ENCODE measurements around the gene TRPM8.
A peak's percentile ranks its signal among the peaks of the same experiment; 100 is the strongest.

Gene TRPM8

DNA sequence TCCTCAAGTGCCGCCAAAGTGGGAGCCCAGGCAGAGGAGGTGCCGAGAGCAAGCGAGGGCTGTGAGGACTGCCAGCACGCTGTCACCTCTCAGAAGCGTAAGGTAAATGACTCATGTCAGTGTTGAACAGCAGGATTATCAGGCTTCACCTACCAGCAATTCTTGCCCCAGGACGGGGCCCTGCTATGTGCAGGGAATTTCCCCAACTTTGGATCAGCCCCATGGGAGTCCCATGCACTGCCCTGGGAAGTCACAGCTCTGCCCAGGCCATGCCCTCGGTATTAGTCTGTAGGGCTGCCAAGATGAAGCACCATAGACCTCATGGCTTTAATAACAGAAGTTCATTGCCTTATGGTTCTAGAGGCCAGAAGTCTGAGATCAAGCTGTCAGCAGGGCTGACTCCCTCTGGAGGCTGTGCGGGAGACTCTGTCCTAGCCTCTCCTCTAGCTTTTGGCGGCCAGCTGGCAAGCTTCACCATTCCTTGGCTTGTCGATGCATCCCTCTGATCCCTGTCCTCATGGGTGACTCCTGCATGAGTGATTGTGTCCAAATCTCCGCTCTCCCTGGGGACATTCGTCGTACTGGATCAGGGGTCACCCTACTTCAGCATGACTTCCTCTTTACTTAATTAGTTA is 55.9 kb downstream of the TRPM8 start:
- DNase-seq (ENCODE audit: low read depth) = no peak
- no peak overlapping the region for H3K4me3 ChIP-seq (ENCODE audit: low read depth, low read length)
- TF ChIP-seq, protein P1, sequence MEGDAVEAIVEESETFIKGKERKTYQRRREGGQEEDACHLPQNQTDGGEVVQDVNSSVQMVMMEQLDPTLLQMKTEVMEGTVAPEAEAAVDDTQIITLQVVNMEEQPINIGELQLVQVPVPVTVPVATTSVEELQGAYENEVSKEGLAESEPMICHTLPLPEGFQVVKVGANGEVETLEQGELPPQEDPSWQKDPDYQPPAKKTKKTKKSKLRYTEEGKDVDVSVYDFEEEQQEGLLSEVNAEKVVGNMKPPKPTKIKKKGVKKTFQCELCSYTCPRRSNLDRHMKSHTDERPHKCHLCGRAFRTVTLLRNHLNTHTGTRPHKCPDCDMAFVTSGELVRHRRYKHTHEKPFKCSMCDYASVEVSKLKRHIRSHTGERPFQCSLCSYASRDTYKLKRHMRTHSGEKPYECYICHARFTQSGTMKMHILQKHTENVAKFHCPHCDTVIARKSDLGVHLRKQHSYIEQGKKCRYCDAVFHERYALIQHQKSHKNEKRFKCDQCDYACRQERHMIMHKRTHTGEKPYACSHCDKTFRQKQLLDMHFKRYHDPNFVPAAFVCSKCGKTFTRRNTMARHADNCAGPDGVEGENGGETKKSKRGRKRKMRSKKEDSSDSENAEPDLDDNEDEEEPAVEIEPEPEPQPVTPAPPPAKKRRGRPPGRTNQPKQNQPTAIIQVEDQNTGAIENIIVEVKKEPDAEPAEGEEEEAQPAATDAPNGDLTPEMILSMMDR (IDR thresholded peaks at IDR 0.05; ENCODE audit: insufficient read depth, low read depth, low read length, missing control alignments) = no peak

DNA sequence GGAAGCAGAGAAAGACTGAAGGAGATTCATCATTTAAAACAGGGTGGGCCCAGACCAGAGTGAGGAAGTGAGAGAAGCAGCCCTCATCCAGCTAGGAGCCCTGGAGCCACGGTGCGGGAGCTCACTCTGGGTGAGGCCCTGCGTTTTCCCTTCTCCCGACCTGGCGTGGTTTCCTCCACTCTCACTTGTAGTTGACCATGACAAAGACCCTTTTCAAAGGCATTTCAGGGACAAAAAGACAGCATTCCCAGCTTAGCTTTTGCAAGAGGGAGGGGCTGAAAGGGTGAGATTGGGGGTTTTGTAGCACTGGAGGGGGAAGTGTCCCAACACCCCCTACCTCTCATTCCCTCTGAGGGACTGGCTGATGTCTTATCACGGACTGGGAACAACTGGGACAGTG is 56.6 kb downstream of the TRPM8 start:
- H3K4me3 ChIP-seq (ENCODE audit: low read depth, low read length) = no peak overlapping the region
- no peak for DNase-seq (ENCODE audit: low read depth)
- TF ChIP-seq, protein P1 (IDR thresholded peaks at IDR 0.05; ENCODE audit: insufficient read depth, low read depth, low read length, missing control alignments) = no peak

DNA sequence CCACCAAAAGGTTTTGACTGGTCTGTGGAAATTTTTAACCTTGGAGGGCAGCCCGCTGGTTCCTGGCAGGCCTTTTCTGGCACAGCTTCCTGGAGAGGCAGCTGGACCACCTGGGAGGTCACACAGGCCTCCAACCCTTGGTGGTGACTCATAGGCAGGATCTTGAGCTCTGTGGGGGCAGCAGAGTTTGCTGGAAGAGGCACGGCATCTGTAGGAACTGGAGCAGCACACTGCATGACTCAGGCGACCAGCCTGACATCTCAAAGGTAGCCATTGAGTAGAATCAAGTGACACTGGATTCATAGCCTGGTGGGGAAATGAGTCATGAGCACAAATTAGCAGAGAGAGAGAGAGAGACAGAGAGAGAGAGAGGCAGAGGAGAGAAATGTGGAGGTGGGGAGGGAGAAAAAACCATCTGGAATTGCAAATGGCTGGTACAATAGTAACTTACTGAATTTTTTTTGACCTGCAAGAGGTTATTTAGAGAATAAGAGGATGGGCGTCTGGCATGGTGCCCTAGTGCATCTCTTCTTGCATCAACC is 57.4 kb downstream of the TRPM8 start:
- TF ChIP-seq, protein P1 (IDR thresholded peaks at IDR 0.05; ENCODE audit: insufficient read depth, low read depth, low read length, missing control alignments) = no peak
- DNase-seq (ENCODE audit: low read depth) = no peak
- H3K4me3 ChIP-seq (ENCODE audit: low read depth, low read length) = no peak overlapping the region

DNA sequence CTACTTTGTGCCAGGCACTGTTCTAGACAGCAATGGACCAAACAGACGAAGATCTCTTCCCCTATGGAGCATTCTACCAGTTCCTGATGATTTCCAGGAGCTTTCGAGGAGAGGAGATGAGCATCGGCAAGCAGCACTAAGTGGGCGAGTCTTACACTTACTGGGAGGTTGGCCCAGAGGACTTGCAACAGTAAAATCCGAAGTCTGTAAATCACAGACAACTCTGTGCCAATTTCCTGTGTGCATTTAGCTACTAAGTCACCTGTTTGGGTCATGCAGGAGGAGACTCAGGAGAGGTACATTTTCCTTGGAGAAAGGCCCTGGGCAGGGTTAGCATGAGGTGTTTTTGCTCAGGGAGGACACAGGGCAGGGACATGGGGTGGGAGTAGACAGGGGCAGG is 58.9 kb downstream of the TRPM8 start:
- no peak overlapping the region for H3K4me3 ChIP-seq (ENCODE audit: low read depth, low read length)
- no peak for DNase-seq (ENCODE audit: low read depth)
- TF ChIP-seq, protein P1 (IDR thresholded peaks at IDR 0.05; ENCODE audit: insufficient read depth, low read depth, low read length, missing control alignments) = no peak

DNA sequence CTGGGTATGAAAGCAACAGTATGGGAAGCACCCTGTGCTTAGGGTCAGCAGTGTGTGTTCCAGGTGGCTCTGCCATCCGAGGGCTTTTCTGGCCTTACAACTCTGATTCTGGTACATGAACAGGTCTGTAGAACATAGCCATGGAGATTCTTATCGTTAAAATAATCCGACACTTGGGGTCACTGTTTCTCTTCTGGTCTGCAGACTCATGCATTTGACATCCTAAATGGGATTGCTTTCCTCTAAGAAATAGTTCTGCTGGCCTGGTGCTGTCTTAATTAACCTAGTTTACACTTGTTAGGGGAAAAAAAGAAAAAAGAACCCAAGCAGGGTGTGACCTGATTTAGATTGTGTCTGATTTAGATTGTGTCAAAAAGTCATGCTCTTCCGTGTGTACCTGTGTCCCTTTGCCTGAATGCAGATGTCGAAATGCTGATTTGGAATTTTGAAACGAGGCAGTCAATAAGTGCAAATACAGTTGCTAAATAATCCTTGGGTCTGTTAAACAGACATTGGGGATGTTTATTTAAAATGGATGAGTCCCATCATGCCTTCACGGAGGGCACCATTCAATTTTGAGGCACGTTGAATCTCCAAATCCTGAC is 59.6 kb downstream of the TRPM8 start:
- DNase-seq (ENCODE audit: low read depth) = peak; percentile 30
- TF ChIP-seq, protein P1 (IDR thresholded peaks at IDR 0.05; ENCODE audit: insufficient read depth, low read depth, low read length, missing control alignments) = peak; percentile 21
- H3K4me3 ChIP-seq (ENCODE audit: low read depth, low read length) = no peak overlapping the region

DNA sequence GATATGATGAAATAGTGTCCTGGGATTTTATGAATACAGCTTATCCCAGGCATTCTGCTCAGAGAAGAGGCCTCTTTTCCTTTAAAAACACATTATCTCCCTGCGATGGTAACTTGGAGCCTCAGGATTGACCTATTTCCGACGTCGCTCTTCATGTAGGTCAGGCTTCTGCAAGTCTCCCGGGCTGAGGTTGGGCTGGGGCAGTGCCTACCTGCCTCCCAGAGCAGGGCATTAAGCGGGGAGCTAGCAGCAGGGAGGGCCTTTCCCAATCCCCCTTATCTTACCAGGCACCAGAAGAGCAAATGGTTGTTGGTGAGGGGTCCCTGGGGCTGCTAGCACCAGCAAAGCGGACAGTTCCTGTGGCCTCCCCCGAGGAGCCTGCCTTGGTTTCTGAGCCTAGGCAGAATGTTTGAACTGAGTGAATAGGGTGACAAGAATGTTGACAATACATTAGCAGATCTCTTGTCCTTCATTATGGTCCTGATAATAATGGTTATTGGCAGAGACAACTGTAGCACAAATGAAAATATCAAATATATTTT is 60.2 kb downstream of the TRPM8 start:
- TF ChIP-seq, protein P1 (IDR thresholded peaks at IDR 0.05; ENCODE audit: insufficient read depth, low read depth, low read length, missing control alignments) = no peak
- no peak for DNase-seq (ENCODE audit: low read depth)
- H3K4me3 ChIP-seq (ENCODE audit: low read depth, low read length) = no peak overlapping the region
